Gastrocnemius medialis (tissue), 4 donors: ENCODE results near the gene AOC1.

ENCODE experiments used
- CTCF ChIP-seq, 5 experiments: fragments of 450-650 bp in 3 of 5; fragments of 200-600 bp in 2 of 5; sonication (generic) in 2 of 5; IDR thresholded peaks in 4 of 5; conservative IDR thresholded peaks in 1 of 5; 1 replicate in 4 of 5; 2 replicates in 1 of 5; pipeline ENCODE4 v1.5.1; 2016 to 2019; ENCODE audit warnings: antibody characterized with exemption in 5 of 5, mild to moderate bottlenecking in 3 of 5, moderate library complexity in 3 of 5
- POLR2A ChIP-seq, 2 donors: fragments of 450-650 bp; IDR thresholded peaks; one replicate each; pipeline ENCODE4 v1.6.1; 2017; ENCODE audit warnings: antibody characterized with exemption in 2 of 2, mild to moderate bottlenecking in 2 of 2, moderate library complexity in 2 of 2

- no peak for TF ChIP-seq CTCF (IDR thresholded peaks at IDR 0.05 in 4 of 5, conservative IDR thresholded peaks at IDR 0.05 in 1 of 5)
- no peak for TF ChIP-seq POLR2A (IDR thresholded peaks at IDR 0.05)
These were observed 28.7 kb upstream of the AOC1 start for GRCh38 chr7:150823484-150824126.
